DMS 273 treated with DMSO at 0.1 percent for 48 hours (cell line): ENCODE data around the gene DENND1B.
"Not testable (repeated sequence)": the region's sequence is repeated elsewhere in the genome, so short reads cannot be mapped to it uniquely, and the experiment has no call there.

ENCODE experiments used
- DNase-seq: peaks from one replicate; lab custom pipeline; 2025; lab: John Stamatoyannopoulos, UW

DENND1B gene

DNA sequence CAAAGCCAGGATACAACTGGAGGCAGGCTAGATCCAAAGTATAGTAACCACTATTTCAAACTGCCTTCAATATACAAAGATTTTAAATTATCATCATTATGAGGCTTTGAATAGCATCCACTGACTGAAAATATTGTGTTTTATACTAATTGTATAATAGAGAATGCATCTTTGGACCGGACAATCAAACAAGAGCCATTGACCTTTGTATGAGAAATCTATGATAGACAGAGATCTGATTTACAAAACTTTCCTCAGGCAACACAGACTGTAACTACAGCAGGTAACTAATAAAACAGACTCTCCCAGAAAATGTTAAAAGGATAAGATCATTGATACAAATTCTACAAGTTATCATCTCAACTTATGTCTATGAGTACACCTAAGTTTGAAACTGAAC lies 152.9 kb downstream of the DENND1B start:
- no peak for DNase-seq

DNA sequence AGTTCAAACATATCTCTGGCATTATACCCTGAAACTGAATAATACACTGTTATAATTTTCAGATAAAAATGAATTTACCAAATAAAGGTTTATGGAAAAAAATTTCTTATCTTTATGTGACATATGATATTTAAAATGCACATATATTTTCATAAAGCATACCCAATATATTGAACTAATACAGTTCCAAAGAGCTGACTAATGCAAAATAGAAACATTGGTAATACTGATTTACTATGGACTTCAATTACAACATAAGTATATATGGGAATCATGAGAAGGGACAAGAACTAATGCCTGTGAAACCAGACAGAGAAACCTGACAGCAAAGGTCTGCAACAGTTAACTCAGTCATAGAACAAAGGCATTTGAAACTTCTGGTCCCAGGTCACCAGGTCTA lies 153.5 kb downstream of the DENND1B start:
- DNase-seq: no peak

DNA sequence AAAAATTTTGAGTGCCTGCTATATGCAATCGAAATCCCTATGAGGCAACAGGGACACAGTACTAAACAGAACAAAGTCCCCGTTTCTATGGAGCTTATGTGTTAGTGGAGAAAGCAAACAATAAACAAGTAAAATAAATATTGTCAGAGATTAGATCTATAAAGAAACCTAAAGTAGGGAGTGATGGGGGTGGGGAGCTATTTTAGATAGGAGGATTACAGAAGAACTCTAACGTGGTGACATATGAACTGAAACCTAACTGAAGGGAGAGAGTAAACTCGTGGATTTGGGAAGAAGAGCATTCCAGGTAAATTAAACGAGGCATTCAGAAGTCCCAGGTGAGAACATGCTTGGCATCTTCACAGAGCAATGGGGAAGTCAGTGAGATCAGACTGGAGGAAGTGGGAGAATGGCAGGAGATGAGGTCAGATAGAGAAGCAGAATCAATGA lies 154.5 kb downstream of the DENND1B start:
- DNase-seq: no peak

DNA sequence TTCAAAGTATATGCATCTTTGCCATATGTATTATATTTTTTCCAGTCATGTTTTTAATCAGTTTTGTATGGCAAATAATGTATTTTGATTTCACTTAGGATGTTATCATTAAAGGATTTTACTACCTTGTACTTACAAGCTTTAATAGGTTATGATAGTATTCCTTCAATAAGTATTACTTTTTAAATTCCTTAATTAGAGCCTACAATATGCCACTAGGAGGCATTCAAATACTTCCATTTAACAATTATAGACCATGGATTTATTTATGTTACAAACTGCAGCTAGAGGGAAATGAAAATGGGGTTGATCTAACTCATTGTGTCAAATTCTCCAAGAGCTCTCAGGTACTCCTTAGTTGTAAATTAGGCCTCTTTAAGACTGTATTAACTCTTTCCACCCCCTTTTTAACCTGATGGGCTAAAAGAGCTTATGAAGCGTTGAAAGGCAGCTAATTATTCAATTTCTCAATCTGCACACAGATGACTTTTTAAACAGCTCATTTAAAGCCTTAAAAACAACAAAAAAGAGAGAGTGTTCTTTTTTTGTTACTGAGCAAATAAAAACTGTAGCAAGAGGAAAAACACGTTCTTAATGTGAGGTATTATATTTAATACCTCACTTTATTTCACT lies 156.2 kb downstream of the DENND1B start:
- DNase-seq: no peak

DNA sequence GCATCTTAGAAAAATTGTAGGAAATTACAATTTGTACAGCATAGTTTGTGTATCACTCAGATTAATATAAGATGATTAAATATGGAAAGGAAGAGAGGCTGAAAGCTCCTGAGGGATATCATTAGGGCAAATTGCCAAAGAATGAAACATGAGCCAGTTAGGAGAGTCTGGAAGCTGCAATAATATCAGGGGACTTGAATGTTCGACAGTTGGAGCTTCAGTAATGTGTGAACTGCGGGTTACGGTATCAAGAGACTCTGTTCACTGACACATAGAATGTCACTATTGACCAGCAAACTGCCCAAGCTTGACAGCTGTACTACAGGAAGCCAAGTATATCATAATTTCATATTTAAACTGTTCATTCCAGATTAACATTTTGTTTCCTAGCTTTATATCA lies 157.2 kb downstream of the DENND1B start:
- no peak for DNase-seq

DNA sequence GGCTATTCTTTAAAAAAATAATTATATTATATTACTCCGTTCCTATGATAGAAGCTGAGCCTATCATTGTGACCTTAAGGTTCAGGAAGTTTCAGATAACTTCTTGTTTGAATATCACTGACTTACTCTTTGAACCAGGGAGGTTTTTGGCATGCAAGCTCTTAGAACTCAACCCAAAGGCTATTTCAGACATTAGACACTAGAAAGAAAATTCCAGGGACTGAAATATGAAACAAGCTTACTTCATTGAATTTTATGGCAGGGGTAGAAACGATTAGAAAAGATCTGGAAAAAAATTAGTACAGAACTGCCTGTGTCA lies 159.6 kb downstream of the DENND1B start:
- no peak for DNase-seq

DNA sequence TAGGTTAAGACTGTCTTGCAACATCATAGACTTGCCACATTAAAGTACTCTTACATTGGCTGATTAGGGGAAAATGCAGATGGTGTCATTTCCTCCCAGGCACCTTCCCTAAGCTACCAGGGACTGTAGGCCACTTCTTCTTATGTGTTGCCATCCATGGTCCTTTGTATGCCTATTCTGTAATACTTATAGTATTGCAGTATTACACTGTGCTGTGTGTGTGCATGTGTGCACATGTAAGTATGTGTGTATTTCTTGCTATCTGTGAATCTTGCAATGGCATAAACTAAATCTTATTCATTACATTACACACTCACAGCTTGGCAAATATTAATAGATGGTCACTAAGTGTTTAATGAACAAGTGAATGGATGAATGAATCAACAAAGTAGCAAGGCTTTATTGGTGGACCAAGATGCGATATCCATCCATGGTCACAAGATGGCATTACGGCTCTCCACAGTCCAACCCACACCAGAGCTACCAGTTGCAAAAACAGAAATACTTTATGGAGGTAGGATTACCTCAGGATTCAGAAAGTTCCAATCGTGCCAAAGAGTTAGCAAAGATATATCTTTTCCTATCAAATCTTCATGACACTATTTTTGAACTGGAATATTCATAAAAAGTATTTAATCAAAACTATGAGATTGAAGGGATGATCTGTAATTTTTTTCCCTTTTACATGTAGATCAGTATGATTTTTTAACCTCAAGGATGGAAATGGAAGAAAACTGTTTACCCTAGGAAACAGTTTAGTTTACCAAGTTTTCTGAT lies 160.2 kb downstream of the DENND1B start:
- DNase-seq: peak; percentile 36

DNA sequence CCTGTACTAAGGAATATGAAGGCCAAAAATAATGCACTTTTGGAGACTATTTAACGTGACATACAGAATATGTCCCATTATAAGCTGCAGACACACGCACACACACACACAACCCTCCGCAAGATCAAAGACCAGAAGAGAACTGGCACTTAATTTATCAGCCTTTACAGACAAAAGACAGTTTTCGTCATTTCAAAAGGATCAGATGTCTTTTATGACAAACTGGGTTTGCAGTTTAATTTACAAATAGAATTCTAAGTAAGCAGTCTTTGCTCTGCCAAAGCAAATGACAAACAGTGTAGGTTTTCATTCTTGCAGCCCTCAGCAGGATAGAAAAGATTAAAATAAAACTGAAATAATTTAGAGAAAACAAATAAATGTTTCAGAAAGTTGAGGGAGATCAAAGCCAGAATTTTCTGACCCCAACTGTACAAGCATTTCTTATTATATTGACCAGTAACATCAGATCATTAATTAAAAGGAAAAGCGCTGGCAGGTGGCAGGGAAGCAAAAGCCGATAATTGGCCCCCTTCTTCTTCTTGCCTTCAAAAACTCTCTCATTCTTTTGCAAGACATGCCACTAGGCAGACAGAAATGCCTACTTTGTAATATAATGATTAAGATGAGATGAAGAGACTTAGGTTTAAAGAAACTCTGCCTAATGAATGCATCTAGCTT lies 169.0 kb downstream of the DENND1B start:
- no peak for DNase-seq

DNA sequence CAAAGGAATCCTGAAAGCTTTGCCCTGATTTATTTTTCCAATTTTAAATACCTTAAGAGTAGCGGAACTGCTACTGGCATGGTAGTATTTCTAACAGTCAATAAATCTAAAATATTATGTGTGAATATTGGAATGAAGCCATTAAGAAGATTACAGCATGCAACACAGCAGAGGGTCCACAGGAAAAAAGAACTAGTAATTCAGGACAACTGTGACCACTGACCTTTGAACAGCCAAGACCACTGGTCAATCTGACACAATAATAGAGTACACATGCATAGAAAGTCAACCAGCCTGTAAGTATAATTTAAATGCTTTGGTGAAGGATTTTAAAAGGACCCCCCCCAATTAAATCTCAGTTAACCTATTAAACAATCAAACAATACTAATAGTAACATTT lies 171.0 kb downstream of the DENND1B start:
- DNase-seq: no peak

DNA sequence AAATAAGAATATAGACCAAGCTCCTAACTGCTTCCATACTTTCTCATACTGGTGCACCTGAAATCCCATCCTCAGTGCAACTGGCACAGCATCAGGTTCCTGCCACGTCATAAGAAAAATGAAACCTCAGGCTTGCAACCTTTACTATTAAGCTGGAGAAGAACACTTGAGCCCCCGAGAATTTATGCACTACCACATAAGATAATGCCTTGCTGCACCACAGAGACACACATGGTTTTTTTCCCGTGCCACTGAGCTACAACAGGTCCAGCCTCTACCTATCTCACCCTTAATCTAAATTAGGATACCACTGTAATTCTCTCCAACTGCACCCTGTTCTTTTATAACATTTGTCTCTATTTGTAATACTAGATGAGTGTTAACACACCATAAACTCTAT lies 174.5 kb downstream of the DENND1B start:
- no peak for DNase-seq

DNA sequence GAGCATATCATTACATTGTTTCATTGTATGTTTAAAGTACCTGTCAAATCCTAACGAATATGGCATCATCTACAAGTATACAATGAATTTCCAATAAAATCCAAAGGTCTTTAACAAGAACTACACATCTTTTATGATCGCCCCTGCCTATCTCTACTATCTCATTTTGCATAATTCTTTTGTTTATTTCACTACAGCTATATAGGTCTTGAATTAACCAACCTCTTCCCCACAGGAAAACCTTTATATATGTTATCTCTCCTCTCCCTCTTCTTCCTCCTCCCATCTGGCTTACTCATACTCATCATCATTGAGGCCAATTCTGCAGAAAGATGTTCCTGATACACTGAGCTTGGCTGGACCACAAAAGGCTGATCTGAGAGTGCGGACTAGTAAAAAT lies 175.5 kb downstream of the DENND1B start:
- DNase-seq: no peak

DNA sequence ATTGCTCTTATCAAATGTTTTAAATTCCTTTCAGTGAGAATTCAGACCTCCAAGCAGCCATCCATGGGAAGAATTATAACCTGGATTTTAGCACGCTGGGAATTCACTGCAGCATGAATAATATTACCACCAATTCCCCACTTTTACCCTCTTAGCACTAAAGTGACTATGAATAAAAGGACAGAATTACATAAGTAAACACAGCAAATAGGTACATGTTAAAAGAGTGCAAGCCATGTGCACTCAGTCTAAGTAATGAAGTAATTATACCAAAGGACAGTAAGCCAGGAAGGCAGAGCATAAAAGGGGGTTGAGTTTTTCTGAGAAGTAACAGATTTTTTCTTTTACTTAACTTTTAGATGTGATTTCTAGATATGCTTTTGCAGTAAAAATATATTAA lies 176.3 kb downstream of the DENND1B start:
- no peak for DNase-seq

DNA sequence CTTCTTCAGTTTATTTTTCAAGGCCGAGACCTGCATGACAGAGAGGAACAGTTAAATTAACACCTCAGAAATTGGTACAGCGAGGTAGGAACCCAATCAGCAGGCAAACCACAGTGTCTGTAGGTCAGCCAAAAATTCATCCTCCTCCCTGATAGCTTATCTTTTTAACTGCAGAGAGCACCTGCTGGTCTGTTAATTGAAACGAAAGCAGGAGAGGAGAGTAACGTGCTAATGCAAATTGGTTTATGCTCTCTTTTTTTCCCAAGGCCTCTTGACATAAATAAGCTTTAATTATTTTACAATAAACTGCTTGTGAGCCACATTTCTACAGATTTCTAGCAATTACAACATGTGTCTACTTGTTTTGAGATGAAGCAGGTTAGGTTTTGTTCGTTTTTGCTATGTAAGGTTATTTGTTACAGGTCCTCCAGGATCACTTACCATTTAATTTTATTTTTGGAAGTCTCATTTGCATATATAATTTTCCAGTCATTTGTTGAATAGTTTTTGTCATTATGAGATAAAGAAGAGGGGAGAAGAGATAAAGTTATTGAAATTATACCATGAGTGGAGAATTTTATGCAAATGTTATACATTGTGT lies 179.9 kb downstream of the DENND1B start:
- no peak for DNase-seq

DNA sequence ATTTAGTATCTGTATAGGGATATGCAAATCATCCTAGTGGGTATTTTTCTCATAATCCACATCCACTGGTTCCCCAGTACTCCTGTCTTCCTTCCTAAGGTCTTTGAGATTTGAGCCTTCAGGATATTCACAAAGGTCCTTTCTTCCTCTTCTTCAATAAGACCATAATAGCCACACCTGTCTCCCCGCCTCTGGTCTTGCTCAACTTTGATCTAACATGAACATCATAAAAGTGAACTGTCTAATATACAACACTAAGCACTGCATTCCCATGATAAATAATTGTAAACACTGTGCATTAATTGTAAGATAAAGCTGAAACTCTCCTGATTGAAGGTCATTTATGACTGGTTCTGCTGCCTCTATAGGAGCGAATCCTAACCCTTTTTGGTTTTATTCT lies 184.6 kb downstream of the DENND1B start:
- no peak for DNase-seq

DNA sequence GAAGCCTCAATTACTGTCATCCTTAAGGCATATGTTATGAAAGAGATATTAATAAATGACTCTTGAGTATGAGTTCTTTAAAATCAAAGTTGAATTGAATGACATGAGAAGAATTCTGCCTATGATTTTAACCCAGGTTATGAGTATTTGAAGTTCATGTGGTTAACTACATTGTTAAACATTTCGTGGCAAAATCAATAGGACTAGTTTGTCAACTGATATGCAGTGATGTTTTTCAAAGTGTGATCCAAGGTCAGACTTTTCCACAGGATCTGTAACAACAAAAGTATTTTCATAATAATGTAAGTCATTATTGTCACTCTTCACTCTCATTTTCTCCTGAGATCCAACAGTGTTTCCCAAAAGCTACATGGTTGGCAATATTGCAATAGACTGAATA lies 189.5 kb downstream of the DENND1B start:
- DNase-seq: no peak

DNA sequence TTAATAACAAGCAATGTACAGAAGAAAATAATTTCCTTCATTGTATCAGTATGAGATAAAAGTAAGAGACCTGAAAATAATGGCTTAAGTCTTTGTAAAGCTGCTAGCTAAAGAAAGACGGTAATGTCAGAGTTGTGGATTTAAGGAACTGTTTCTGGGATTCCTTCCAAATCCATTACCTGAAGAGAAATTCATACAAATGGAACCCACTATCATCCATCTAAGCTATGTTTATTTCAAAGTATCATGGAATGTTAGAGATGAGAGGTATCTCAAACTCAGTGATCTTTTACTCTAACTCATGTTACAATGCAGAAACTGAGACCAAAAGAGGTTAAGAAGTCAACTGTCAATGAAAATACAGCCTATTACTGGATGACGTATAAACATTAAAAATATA lies 197.7 kb downstream of the DENND1B start:
- DNase-seq: no peak

DNA sequence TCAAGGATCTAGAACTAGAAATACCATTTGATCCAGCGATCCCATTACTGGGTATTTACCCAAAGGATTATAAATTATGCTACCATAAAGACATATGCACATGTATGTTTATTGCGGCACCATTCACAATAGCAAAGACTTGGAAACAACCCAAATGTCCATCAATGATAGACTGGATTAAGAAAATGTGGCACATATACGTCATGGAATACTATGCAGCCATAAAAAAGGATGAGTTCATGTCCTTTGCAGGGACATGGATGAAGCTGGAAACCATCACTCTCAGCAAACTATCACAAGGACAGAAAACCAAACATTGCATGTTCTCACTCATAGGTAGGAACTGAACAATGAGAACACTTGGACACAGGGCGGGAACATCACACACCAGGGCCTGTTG lies 199.7 kb downstream of the DENND1B start:
- not testable (repeated sequence) for DNase-seq

DNA sequence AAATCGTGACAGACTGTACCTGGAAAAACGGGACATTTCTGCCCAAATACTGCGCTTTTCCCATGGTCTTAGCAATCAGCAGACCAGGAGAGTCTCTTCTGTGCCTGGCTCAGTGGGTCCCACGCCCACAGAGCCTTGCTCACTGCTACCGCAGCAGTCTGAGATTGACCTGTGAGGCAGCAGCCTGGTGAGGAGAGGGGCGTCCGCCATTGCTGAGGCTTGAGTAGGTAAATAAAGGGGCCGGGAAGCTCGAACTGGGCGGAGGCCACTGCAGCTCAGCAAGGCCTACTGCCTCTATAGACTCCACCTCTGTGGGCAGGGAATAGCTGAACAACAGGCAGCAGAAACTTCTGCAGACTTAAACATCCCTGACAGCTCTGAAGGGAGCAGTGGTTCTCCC lies 203.1 kb downstream of the DENND1B start:
- no peak for DNase-seq

DNA sequence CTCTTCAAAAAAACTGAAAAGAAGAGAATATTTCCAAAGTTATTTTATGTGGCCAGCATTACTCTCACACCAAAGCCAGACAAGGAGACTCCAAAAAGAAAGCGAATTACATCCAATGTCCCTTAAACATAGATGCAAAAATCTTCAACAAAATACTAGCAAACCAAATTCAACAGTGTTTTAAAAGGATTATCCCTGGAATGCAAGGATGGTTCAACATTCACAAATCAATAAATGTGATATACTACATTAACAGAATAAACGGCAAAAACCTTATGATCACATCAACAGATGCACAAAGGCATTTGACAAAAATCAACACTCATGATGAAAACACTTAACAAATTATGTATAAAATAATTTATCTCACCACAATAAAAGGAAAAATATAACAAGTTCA lies 207.8 kb downstream of the DENND1B start:
- DNase-seq: no peak

DNA sequence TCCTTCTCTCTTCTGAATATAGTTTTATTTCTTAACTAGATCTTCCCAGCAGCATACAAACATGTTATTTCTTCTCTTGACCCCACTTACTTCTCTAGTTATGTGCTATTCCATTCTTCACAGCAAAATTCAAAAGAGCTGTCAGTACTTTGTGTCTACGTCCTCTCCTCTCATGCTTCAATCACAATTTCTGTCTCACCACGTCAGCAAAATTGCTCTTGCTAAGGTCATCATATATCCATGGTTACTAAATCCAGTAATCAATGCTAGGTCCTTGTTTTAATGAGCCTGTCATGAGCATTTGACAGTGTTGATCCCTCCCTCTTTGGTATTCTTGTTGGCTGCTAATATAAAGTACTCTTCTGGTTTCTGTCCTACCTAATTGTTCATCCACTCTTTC lies 214.2 kb downstream of the DENND1B start:
- DNase-seq: no peak

DNA sequence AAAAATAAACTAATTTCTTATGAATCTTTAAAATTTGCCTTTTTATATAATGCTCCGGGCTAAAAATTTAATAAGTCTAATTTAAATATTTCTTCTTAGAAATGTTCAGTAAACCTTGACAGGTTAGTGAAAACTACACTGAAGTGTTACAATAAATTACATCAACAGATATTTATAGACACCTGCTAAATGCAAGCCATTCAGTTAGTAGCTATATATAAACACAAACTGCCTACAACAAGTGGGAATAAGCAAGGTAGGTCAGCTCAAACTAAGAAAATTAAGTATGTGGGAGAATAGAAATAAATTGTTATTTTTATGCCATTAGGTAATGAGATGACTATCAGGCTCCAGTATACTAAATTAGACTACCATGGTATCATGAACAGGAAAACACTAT lies 215.6 kb downstream of the DENND1B start:
- no peak for DNase-seq

DNA sequence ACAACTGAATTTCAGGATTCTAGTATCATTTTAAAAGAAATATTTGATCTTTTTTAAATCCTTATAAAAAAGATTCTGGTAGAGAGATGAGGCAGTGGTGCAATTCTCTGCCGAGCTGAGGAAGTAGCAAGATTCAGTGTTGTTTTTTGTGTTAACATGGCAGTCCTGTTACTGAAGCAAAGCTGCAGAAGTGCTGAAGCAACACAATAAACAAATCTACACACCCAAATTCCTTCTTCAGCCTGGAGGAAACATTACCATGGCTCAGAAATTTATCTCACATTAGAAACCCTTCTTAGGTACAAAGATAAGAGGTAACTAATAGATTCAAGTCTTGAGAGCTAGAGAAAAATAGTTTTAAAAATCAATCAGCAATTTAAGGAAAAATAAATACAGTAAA lies 216.0 kb downstream of the DENND1B start:
- no peak for DNase-seq

DNA sequence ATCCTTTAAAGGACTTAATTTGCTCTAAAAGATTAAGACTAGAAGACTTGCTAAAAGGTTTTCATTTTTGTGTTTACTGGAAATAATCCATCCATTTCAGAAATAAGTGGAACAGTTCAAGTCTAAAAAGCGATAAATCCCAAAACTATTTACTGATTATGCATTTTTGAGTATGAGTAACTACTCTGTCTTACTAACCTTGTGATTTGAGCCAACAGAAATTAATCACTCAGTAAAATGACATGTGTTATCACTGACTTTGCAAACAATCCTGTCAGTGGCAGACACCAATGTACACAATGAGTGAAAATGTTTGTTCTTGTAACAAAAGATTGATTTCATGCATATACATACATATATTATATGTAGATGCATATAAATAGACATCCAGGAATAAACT lies 218.0 kb downstream of the DENND1B start:
- no peak for DNase-seq
